BJ (cell line): ENCODE data around the gene NAALADL2. TPM values are rescaled to one million over a fixed set of nuclear protein-coding genes. Genes with fewer than 3 reads are reported as not detected.

ENCODE experiments used
- CTCF ChIA-PET: fragments of 350-600 bp; formaldehyde crosslinking; extraction: SDS; loops from one replicate; lab custom pipeline; 2021; ENCODE audit warnings: antibody characterized with exemption, inconsistent platforms; lab: Yijun Ruan, JAX
- POLR2A ChIA-PET: fragments of 300-600 bp; sonication (Branson Sonifier 250); formaldehyde crosslinking; extraction: SDS; loops from one replicate; lab custom pipeline; 2021; ENCODE audit warnings: antibody characterized with exemption; lab: Charles Lee
- DNase-seq: peaks from one replicate; pipeline ENCODE4 v3.0.0-alpha.2; 2011; ENCODE audit warnings: low read depth
- H3K27me3 ChIP-seq: 2 replicates; pipeline ENCODE4 v1.6.0; 2011; ENCODE audit warnings: low read length; ENCODE audit not compliant: control insufficient read depth, insufficient read depth
- H3K36me3 ChIP-seq: 2 replicates; pipeline ENCODE4 v1.5.1; 2011; ENCODE audit warnings: low read length; ENCODE audit not compliant: control insufficient read depth, insufficient read depth
- H3K4me3 ChIP-seq: 2 replicates; pipeline ENCODE4 v1.5.1; 2011; ENCODE audit warnings: low read depth, mild to moderate bottlenecking, control low read depth, low read length
- CTCF ChIP-seq: IDR thresholded peaks from 2 replicates; pipeline ENCODE4 v1.5.1; 2011; ENCODE audit warnings: low read depth, mild to moderate bottlenecking, control low read depth, inconsistent platforms, low read length, moderate library complexity; ENCODE audit not compliant: insufficient read depth
- polyA plus RNA-seq: library from polyadenylated mRNA; depleted of rRNA; stranded (reverse); fragments of >200 nt; gene quantifications from 2 replicates; pipeline ENCODE4 v1.2.3, GENCODE V29; 2011

NAALADL2 gene
- polyA plus RNA-seq, 1 experiment: 3.6 TPM

GRCh38 chr3:175443682-175444081, 584.5 kb downstream of the NAALADL2 start:
- POLR2A ChIA-PET: no interaction called here
- Histone ChIP-seq H3K27me3 (no peaks in the 10 kb centered on the region), H3K4me3 (no peak overlapping the region), H3K36me3 (no peaks in the 10 kb centered on the region)
- no peak for DNase-seq
- CTCF ChIA-PET: no interaction called here
- no peak for TF ChIP-seq CTCF

- no peak for TF ChIP-seq CTCF
- Histone ChIP-seq H3K36me3 (no peaks in the 10 kb centered on the region), H3K27me3 (no peaks in the 10 kb centered on the region), H3K4me3 (no peak overlapping the region)
- DNase-seq: no peak
- ChIA-PET POLR2A (no interaction called here), CTCF (no interaction called here)
These were observed 586.6 kb downstream of the NAALADL2 start for GRCh38 chr3:175445741-175446140.

GRCh38 chr3:175447521-175447920, 588.4 kb downstream of the NAALADL2 start:
- Histone ChIP-seq H3K27me3 (no peaks in the 10 kb centered on the region), H3K4me3 (no peak overlapping the region), H3K36me3 (no peaks in the 10 kb centered on the region)
- no peak for TF ChIP-seq CTCF
- CTCF ChIA-PET: no interaction called here
- POLR2A ChIA-PET: no interaction called here
- DNase-seq: no peak

GRCh38 chr3:175453361-175453760, 594.2 kb downstream of the NAALADL2 start:
- Histone ChIP-seq H3K36me3 (no peaks in the 10 kb centered on the region), H3K27me3 (no peaks in the 10 kb centered on the region), H3K4me3 (no peak overlapping the region)
- POLR2A ChIA-PET: interaction anchor here (0.6 kb wide), 1 partner anchor 20 kb away, joined by 3 read pairs; no protein-coding TSS in a partner anchor
- no peak for TF ChIP-seq CTCF
- no peak for DNase-seq
- CTCF ChIA-PET: no interaction called here

GRCh38 chr3:175456466-175456865, 597.3 kb downstream of the NAALADL2 start:
- no peak for DNase-seq
- TF ChIP-seq CTCF: no peak
- Histone ChIP-seq H3K4me3 (no peak overlapping the region), H3K36me3 (no peaks in the 10 kb centered on the region), H3K27me3 (no peaks in the 10 kb centered on the region)
- ChIA-PET POLR2A (no interaction called here), CTCF (no interaction called here)
